Mucosa of stomach (tissue), 1 donor: Measurements from ENCODE around the gene FRMD4A.
"Not testable (repeated sequence)": the region's sequence is repeated elsewhere in the genome, so short reads cannot be mapped to it uniquely, and the experiment has no call there.

Experiments
- H3K27me3 ChIP-seq: one replicate; pipeline ENCODE4 v1.7.0; 2013; ENCODE audit warnings: mild to moderate bottlenecking, low read length; ENCODE audit not compliant: control insufficient read depth, insufficient read depth
- H3K36me3 ChIP-seq: one replicate; pipeline ENCODE4 v1.7.0; 2013; ENCODE audit warnings: low read length; ENCODE audit not compliant: control insufficient read depth, insufficient read depth
- H3K4me1 ChIP-seq: one replicate; pipeline ENCODE4 v1.7.0; 2013; ENCODE audit warnings: mild to moderate bottlenecking, low read length; ENCODE audit not compliant: control insufficient read depth, insufficient read depth
- H3K4me3 ChIP-seq: one replicate; pipeline ENCODE4 v1.7.0; 2013; ENCODE audit warnings: low read length
- H3K9ac ChIP-seq: one replicate; pipeline ENCODE4 v1.7.0; 2013; ENCODE audit warnings: mild to moderate bottlenecking, low read length, moderate library complexity
- H3K9me3 ChIP-seq: one replicate; pipeline ENCODE4 v1.7.0; 2013; ENCODE audit warnings: mild to moderate bottlenecking, low read length, moderate library complexity; ENCODE audit not compliant: control insufficient read depth
- donor health status: Pancreatic carcinoma.

Gene FRMD4A

GRCh38 chr10:13922586-13922985 is 408.1 kb downstream of the FRMD4A start:
- no peak overlapping the region for H3K9ac ChIP-seq
- no peaks in the 10 kb centered on the region for H3K9me3 ChIP-seq
- H3K4me1 ChIP-seq = no peaks in the 10 kb centered on the region
- no peaks in the 10 kb centered on the region for H3K27me3 ChIP-seq
- no peak overlapping the region for H3K4me3 ChIP-seq
- H3K36me3 ChIP-seq = no peaks in the 10 kb centered on the region

- Histone ChIP-seq H3K4me3 (no peak overlapping the region), H3K4me1 (no peaks in the 10 kb centered on the region), H3K9me3 (no peaks in the 10 kb centered on the region), H3K9ac (no peak overlapping the region), H3K36me3 (no peaks in the 10 kb centered on the region), H3K27me3 (no peaks in the 10 kb centered on the region)
Observed at GRCh38 chr10:13921941-13922340, 408.8 kb downstream of the FRMD4A start.

- not testable (repeated sequence) for H3K27me3 ChIP-seq, H3K4me3 ChIP-seq, H3K4me1 ChIP-seq, H3K9ac ChIP-seq, H3K36me3 ChIP-seq, H3K9me3 ChIP-seq
Observed at GRCh38 chr10:13921131-13921530, 409.6 kb downstream of the FRMD4A start.

DNA sequence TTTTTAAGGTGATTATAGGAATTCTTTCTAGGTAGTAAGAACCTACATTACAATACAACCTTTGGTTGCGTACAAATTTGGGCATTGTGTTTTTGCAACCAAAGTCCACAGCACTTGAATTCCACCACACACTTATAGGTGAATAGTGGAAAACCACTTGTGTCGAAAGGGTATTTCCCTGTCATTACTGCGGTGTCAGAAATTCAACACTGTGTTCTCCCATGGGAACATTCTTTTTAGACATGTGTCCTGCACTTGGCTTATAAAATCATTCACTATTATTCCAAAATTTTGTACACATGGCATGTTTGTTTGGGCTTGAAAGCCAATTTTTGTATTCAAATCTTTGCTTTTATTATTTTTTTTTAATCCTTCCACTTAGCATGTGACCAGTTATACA is 410.3 kb downstream of the FRMD4A start:
- Histone ChIP-seq H3K27me3 (no peaks in the 10 kb centered on the region), H3K36me3 (no peaks in the 10 kb centered on the region), H3K4me3 (no peak overlapping the region), H3K4me1 (no peaks in the 10 kb centered on the region), H3K9me3 (no peaks in the 10 kb centered on the region), H3K9ac (no peak overlapping the region)

DNA sequence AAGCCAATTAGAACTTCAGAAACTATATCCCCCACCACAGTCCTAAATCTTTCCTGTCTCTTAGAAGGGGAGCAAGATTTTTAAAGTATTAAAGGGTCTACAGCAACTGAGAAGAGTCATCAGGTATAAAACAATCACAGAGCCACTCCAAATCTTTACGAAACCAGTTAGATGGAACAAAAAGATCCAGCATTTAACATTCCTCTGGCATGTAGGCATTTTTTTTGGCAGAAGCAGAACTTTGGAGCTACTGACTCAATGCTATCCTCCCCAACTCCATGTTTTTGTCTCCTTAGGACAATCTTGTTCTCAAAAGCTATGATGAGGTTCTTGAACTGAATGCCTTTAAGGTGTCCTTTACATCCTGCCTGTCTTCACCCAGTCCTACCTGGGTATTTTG is 410.7 kb downstream of the FRMD4A start:
- Histone ChIP-seq H3K9me3 (no peaks in the 10 kb centered on the region), H3K9ac (no peak overlapping the region), H3K36me3 (no peaks in the 10 kb centered on the region)

DNA sequence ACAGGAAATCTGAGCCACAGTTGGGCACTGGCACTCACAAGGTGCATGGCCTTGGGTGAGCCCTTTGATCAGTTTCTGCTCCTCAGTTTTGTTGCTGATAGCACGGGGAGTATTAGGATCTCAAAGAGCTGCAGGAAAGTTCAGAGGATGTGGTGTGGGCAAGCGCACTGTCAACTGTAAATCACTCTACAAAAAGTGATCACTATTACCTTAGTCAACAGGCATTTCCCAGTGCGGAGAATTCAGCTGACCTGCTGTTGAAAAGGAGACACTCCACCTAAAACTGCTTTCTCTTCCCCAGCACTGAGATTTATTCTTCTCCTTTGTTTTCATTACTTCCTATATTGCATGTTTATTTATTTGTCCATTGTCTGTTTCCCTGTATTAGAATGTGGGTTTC is 412.9 kb downstream of the FRMD4A start:
- no peaks in the 10 kb centered on the region for H3K36me3 ChIP-seq
- H3K27me3 ChIP-seq = no peaks in the 10 kb centered on the region
- no peaks in the 10 kb centered on the region for H3K4me1 ChIP-seq
- H3K9ac ChIP-seq = no peak overlapping the region
- no peaks in the 10 kb centered on the region for H3K9me3 ChIP-seq
- no peak overlapping the region for H3K4me3 ChIP-seq

More for the DNA sequence above, 410.7 kb downstream of the FRMD4A start:
- H3K4me3 ChIP-seq = no peak overlapping the region
- H3K4me1 ChIP-seq = no peaks in the 10 kb centered on the region
- no peaks in the 10 kb centered on the region for H3K27me3 ChIP-seq

GRCh38 chr10:13916384-13916947 is 414.3 kb downstream of the FRMD4A start:
- H3K4me1 ChIP-seq = no peaks in the 10 kb centered on the region
- H3K27me3 ChIP-seq = no peaks in the 10 kb centered on the region
- no peak overlapping the region for H3K4me3 ChIP-seq
- no peak overlapping the region for H3K9ac ChIP-seq
- no peaks in the 10 kb centered on the region for H3K9me3 ChIP-seq
- no peaks in the 10 kb centered on the region for H3K36me3 ChIP-seq

DNA sequence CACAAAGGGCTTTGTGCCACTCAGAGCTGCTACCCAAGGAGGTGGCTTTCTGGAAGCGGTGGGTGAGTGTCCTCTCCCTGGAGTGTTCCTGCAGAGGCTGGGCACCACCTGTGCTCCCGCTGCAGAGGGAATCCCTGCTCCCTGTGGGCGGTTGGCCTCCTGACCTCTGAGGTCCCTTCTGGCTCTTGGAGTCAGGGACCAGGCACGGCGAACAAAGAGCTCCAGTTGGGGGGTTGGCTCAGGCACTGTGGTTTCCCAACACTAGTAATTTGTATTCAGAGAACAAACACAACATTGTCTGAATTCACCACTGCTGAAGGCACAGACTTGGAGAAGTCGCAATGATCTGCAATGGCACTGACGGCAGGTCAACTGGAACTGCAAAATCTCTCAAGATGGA is 415.0 kb downstream of the FRMD4A start:
- no peaks in the 10 kb centered on the region for H3K36me3 ChIP-seq
- no peak overlapping the region for H3K4me3 ChIP-seq
- no peaks in the 10 kb centered on the region for H3K4me1 ChIP-seq
- no peaks in the 10 kb centered on the region for H3K27me3 ChIP-seq
- no peaks in the 10 kb centered on the region for H3K9me3 ChIP-seq
- no peak overlapping the region for H3K9ac ChIP-seq

DNA sequence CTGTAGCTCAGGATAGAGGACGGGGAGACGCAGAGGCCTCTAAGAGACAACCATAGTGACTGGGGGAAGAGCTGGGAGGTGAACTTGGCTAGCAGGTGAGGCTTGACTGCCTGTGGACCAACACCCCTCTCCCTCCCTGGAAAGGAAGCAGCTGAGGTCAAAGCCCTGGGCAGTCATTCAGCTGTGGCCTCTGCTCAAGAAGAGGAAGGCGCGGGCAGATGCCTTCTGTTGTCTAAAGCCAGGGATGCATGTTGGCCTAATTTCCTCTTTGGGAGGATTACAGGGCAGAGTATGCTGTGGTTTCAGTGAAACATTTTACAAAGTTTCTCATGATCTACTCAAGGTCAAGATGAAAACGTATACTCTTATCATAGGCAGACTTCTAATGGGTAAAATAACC is 416.8 kb downstream of the FRMD4A start:
- H3K4me1 ChIP-seq = no peaks in the 10 kb centered on the region
- H3K9me3 ChIP-seq = no peaks in the 10 kb centered on the region
- H3K4me3 ChIP-seq = no peak overlapping the region
- no peaks in the 10 kb centered on the region for H3K36me3 ChIP-seq
- no peaks in the 10 kb centered on the region for H3K27me3 ChIP-seq
- H3K9ac ChIP-seq = no peak overlapping the region

DNA sequence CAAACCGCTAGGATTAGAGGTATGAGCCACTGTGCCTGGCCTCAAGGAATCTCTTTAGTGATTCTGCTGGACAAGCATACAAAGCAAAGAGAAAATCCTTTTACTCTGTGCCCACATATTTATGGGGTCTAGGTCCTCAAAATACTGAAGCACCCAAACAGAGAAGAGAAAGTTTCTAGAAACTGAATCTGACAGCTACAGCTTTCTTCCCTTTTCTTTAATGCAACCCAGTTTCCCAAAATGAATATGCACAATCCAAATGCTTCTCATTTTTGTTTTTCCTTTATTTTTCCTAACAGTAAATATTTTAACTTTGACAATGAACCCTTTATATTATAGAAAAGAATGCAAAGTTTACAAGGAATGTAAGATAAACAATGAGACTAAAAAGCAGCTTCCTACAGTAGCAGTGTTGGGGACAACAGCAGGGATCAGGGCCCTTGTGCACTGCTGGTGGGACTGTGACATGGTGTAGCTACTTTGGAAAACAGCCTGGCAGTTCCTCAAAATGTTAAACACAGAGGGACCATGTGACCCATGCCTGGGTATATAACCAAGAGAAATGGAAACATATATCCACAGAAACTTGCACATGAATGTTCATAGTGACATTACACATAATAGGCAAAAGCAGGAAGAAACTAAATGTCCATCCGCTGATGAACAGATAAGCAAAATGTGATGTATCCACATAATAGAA is 418.8 kb downstream of the FRMD4A start:
- H3K9ac ChIP-seq = no peak overlapping the region
- H3K27me3 ChIP-seq = no peaks in the 10 kb centered on the region
- H3K36me3 ChIP-seq = no peaks in the 10 kb centered on the region
- H3K4me3 ChIP-seq = no peak overlapping the region
- H3K4me1 ChIP-seq = no peaks in the 10 kb centered on the region
- H3K9me3 ChIP-seq = no peaks in the 10 kb centered on the region

GRCh38 chr10:13909516-13910258 is 421.0 kb downstream of the FRMD4A start:
- no peak overlapping the region for H3K4me3 ChIP-seq
- H3K36me3 ChIP-seq = no peaks in the 10 kb centered on the region
- no peaks in the 10 kb centered on the region for H3K4me1 ChIP-seq
- H3K9ac ChIP-seq = no peak overlapping the region
- no peaks in the 10 kb centered on the region for H3K27me3 ChIP-seq
- no peaks in the 10 kb centered on the region for H3K9me3 ChIP-seq

- Histone ChIP-seq H3K4me1 (no peaks in the 10 kb centered on the region), H3K36me3 (no peaks in the 10 kb centered on the region), H3K27me3 (no peaks in the 10 kb centered on the region), H3K9me3 (no peaks in the 10 kb centered on the region), H3K9ac (no peak overlapping the region), H3K4me3 (no peak overlapping the region)
Observed at GRCh38 chr10:13908475-13908874, 422.2 kb downstream of the FRMD4A start.
